HEK293 (cell line): ENCODE data around the gene ANXA10.

Experiments
- CTCF ChIA-PET: fragments of 350-600 bp; formaldehyde crosslinking; extraction: SDS; loops from one replicate; lab custom pipeline; 2021; ENCODE audit warnings: antibody characterized with exemption; lab: Yijun Ruan, JAX
- POLR2A ChIA-PET: fragments of 300-600 bp; formaldehyde crosslinking; extraction: SDS; loops from one replicate; lab custom pipeline; 2020; ENCODE audit warnings: antibody characterized with exemption, inconsistent platforms; lab: Yijun Ruan, JAX
- H3K27ac ChIP-seq: fragments of 200-500 bp; sonication (Bioruptor generic); 2 replicates; pipeline ENCODE4 v1.5.1; 2014; ENCODE audit warnings: low read depth, low read length, control low read depth, inconsistent platforms; ENCODE audit errors: extremely low read depth
- H3K36me3 ChIP-seq, 2 experiments: fragments of 200-500 bp in 1 of 2; sonication (Bioruptor generic) in 1 of 2; 1 replicate in 1 of 2; 2 replicates in 1 of 2; pipeline ENCODE4 v1.5.1; 2014 to 2017; ENCODE audit warnings: inconsistent platforms in 2 of 2, low read length in 2 of 2; ENCODE audit not compliant: control insufficient read depth in 2 of 2, insufficient read depth in 1 of 2
- H3K4me1 ChIP-seq: fragments of 200-500 bp; sonication (Bioruptor generic); 2 replicates; pipeline ENCODE4 v1.5.1; 2014; ENCODE audit warnings: mild to moderate bottlenecking, low read length, inconsistent platforms; ENCODE audit not compliant: control insufficient read depth, insufficient read depth
- H3K4me3 ChIP-seq: 2 replicates; pipeline ENCODE4 v1.5.1; 2011; ENCODE audit warnings: low read depth, mild to moderate bottlenecking, control low read depth, low read length, moderate library complexity
- H3K9me3 ChIP-seq: fragments of 200-500 bp; sonication (Bioruptor generic); 2 replicates; pipeline ENCODE4 v1.5.1; 2014; ENCODE audit warnings: low read depth, low read length, inconsistent platforms; ENCODE audit not compliant: control insufficient read depth, insufficient read depth
- ATF2 ChIP-seq: fragments of 450-650 bp; formaldehyde crosslinking; IDR thresholded peaks from 2 replicates; pipeline ENCODE4 v1.5.1; 2016; ENCODE audit warnings: missing biosample characterization, missing genetic modification characterization, low read depth
- BCL11B ChIP-seq: fragments of 450-650 bp; formaldehyde crosslinking; IDR thresholded peaks from 2 replicates; pipeline ENCODE4 v1.5.1; 2016; ENCODE audit warnings: low read depth, missing biosample characterization, missing genetic modification characterization
- HOXA7 ChIP-seq: sonication (generic); formaldehyde crosslinking; IDR thresholded peaks from 2 replicates; pipeline ENCODE4 v1.8.1; 2022; ENCODE audit warnings: missing genetic modification reagents, borderline replicate concordance
- KLF9 ChIP-seq: fragments of 450-650 bp; formaldehyde crosslinking; IDR thresholded peaks from 2 replicates; pipeline ENCODE4 v1.5.1; 2016; ENCODE audit warnings: missing biosample characterization, missing genetic modification characterization, low read depth
- MEIS1 ChIP-seq: sonication (generic); formaldehyde crosslinking; IDR thresholded peaks from 2 replicates; pipeline ENCODE4 v1.8.1; 2022; ENCODE audit warnings: missing genetic modification reagents, mild to moderate bottlenecking, borderline replicate concordance
- PBX3 ChIP-seq: sonication (generic); formaldehyde crosslinking; IDR thresholded peaks from 2 replicates; pipeline ENCODE4 v1.8.1; 2022; ENCODE audit warnings: mild to moderate bottlenecking, moderate library complexity, missing genetic modification reagents
- SETDB1 ChIP-seq: IDR thresholded peaks from one replicate; pipeline ENCODE4 v1.6.1; 2017; ENCODE audit warnings: mild to moderate bottlenecking, low read length, moderate library complexity, mixed read lengths; ENCODE audit not compliant: insufficient read length
- ZBTB10 ChIP-seq: fragments of 450-650 bp; formaldehyde crosslinking; IDR thresholded peaks from 2 replicates; pipeline ENCODE4 v1.5.1; 2016; ENCODE audit warnings: missing biosample characterization, missing genetic modification characterization
- ZFP69B ChIP-seq: fragments of 450-650 bp; formaldehyde crosslinking; IDR thresholded peaks from 2 replicates; pipeline ENCODE4 v1.5.1; 2016; ENCODE audit warnings: missing biosample characterization, missing genetic modification characterization
- ZNF211 ChIP-seq: fragments of 450-650 bp; formaldehyde crosslinking; IDR thresholded peaks from 2 replicates; pipeline ENCODE4 v1.5.1; 2016; ENCODE audit warnings: low read depth, missing biosample characterization, missing genetic modification characterization
- ZNF214 ChIP-seq: fragments of 450-650 bp; formaldehyde crosslinking; IDR thresholded peaks from 2 replicates; pipeline ENCODE4 v1.5.1; 2017; ENCODE audit warnings: missing biosample characterization, mild to moderate bottlenecking, missing genetic modification characterization, borderline replicate concordance
- ZNF280C ChIP-seq: fragments of 450-650 bp; formaldehyde crosslinking; IDR thresholded peaks from 2 replicates; pipeline ENCODE4 v1.5.1; 2016; ENCODE audit warnings: missing biosample characterization, missing genetic modification characterization
- ZNF350 ChIP-seq: fragments of 450-650 bp; formaldehyde crosslinking; IDR thresholded peaks from 2 replicates; pipeline ENCODE4 v1.5.0; 2017; ENCODE audit warnings: missing biosample characterization, mild to moderate bottlenecking, missing genetic modification characterization
- ZNF548 ChIP-seq: fragments of 450-650 bp; formaldehyde crosslinking; IDR thresholded peaks from 2 replicates; pipeline ENCODE4 v1.5.1; 2016; ENCODE audit warnings: missing biosample characterization, missing genetic modification characterization
- ZNF610 ChIP-seq: fragments of 450-650 bp; formaldehyde crosslinking; IDR thresholded peaks from 2 replicates; pipeline ENCODE4 v1.5.1; 2016; ENCODE audit warnings: missing biosample characterization, missing genetic modification characterization, borderline replicate concordance
- ZNF654 ChIP-seq: fragments of 450-650 bp; formaldehyde crosslinking; IDR thresholded peaks from 2 replicates; pipeline ENCODE4 v1.5.1; 2016; ENCODE audit warnings: low read depth, missing biosample characterization, missing genetic modification characterization
- ZNF768 ChIP-seq: fragments of 450-650 bp; formaldehyde crosslinking; IDR thresholded peaks from 2 replicates; pipeline ENCODE4 v1.5.1; 2018; ENCODE audit warnings: missing biosample characterization, mild to moderate bottlenecking, missing genetic modification characterization
- ZSCAN18 ChIP-seq: fragments of 450-650 bp; formaldehyde crosslinking; IDR thresholded peaks from 2 replicates; pipeline ENCODE4 v1.5.1; 2016; ENCODE audit warnings: missing biosample characterization, missing genetic modification characterization

ANXA10 gene

GRCh38 chr4:168177546-168178149 is 85.3 kb downstream of the ANXA10 start (continued):
- TF ChIP-seq ZNF280C (tag by site-specific recombination) (no peak), ZNF548 (tag by site-specific recombination) (no peak), SETDB1 (no peak), ZBTB10 (tag by site-specific recombination) (no peak)

GRCh38 chr4:168183717-168184571 is 91.6 kb downstream of the ANXA10 start:
- CTCF ChIA-PET: interaction anchor here (0.5 to 1.8 kb wide), 6 partner anchors 450 to 1286 kb away, joined by 3 to 11 read pairs (median 4); no protein-coding TSS in a partner anchor

GRCh38 chr4:168188754-168189153 is 96.4 kb downstream of the ANXA10 start:
- no peaks in the 10 kb centered on the region for H3K9me3 ChIP-seq
- TF ChIP-seq ATF2 (no peak), ZSCAN18 (tag by site-specific recombination) (no peak), HOXA7 (CRISPR knock-in tag) (no peak), BCL11B (no peak), ZNF768 (no peak), ZFP69B (tag by site-specific recombination) (no peak), MEIS1 (CRISPR knock-in tag) (no peak)
- H3K36me3 ChIP-seq: no peaks in the 10 kb centered on the region
- no peaks in the 10 kb centered on the region for H3K4me1 ChIP-seq
- no peak overlapping the region for H3K27ac ChIP-seq
- H3K4me3 ChIP-seq: no peak overlapping the region
- POLR2A ChIA-PET: no interaction called here
- CTCF ChIA-PET: interaction anchor here (0.9 kb wide), 1 partner anchor 397 kb away, joined by 4 read pairs; no protein-coding TSS in a partner anchor

More at GRCh38 chr4:168183717-168184571, 91.6 kb downstream of the ANXA10 start:
- Histone ChIP-seq H3K36me3 (no peaks in the 10 kb centered on the region), H3K27ac (no peak overlapping the region), H3K4me1 (no peaks in the 10 kb centered on the region), H3K9me3 (no peaks in the 10 kb centered on the region), H3K4me3 (no peak overlapping the region)
- POLR2A ChIA-PET: no interaction called here
- TF ChIP-seq KLF9 (tag by site-specific recombination) (peak; percentile 21; the same call in 1 of the 2 replicates), ZNF211 (no peak), ZNF610 (no peak), ZNF350 (tag by site-specific recombination) (no peak), PBX3 (CRISPR knock-in tag) (no peak), ZNF214 (tag by site-specific recombination) (no peak), ZNF654 (peak; percentile 81)
